SU-DHL-6 (cell line): Measurements from ENCODE around the gene TASOR2.

Experiments
- H2AFZ ChIP-seq: fragments of 200-600 bp; sonication (generic); 2 replicates; pipeline ENCODE4 v1.6.1; 2014; ENCODE audit warnings: low read depth, mild to moderate bottlenecking, moderate library complexity, mixed read lengths, antibody characterized with exemption, low read length; ENCODE audit not compliant: severe bottlenecking
- H3F3A ChIP-seq: fragments of 200-600 bp; shearing (Covaris generic); 2 replicates; pipeline ENCODE4 v1.6.0; 2016; ENCODE audit warnings: antibody characterized with exemption, mild to moderate bottlenecking; ENCODE audit not compliant: insufficient read depth
- H3K27ac ChIP-seq: fragments of 200-600 bp; sonication (generic); 2 replicates; pipeline ENCODE4 v1.5.1; 2016; ENCODE audit warnings: low read depth, mild to moderate bottlenecking, low read length, moderate library complexity, mixed read lengths
- H3K27me3 ChIP-seq: fragments of 200-600 bp; sonication (generic), shearing (Covaris generic); 2 replicates; pipeline ENCODE4 v1.6.0; 2014; ENCODE audit warnings: mild to moderate bottlenecking, low read length
- H3K36me3 ChIP-seq: fragments of 200-600 bp; sonication (generic); 2 replicates; pipeline ENCODE4 v1.6.1; 2014; ENCODE audit warnings: mild to moderate bottlenecking, low read length, mixed read lengths
- H3K4me2 ChIP-seq: fragments of 300-600, 200-600 bp; shearing (Covaris generic), sonication (generic); 2 replicates; pipeline ENCODE4 v1.6.0; 2014; ENCODE audit warnings: low read length, low read depth, mild to moderate bottlenecking; ENCODE audit not compliant: poor library complexity, severe bottlenecking
- H3K4me3 ChIP-seq: fragments of 200-600 bp; sonication (generic); 2 replicates; pipeline ENCODE4 v1.5.1; 2014; ENCODE audit warnings: antibody characterized with exemption, low read length, mild to moderate bottlenecking, mixed read lengths; ENCODE audit not compliant: insufficient read depth, poor library complexity, severe bottlenecking
- H3K79me2 ChIP-seq: fragments of 200-600 bp; sonication (generic); 2 replicates; pipeline ENCODE4 v1.6.1; 2014; ENCODE audit warnings: mild to moderate bottlenecking, low read length, moderate library complexity; ENCODE audit not compliant: insufficient read depth
- H3K9ac ChIP-seq: fragments of 200-600 bp; sonication (generic); 2 replicates; pipeline ENCODE4 v1.7.0; 2014; ENCODE audit warnings: mild to moderate bottlenecking, low read length
- H3K9me2 ChIP-seq: fragments of 200-600 bp; sonication (generic); replicated peaks from 2 replicates; pipeline ENCODE4 v1.6.1; 2014; ENCODE audit warnings: low read length; ENCODE audit not compliant: insufficient read depth
- H3K9me3 ChIP-seq: fragments of 200-600 bp; sonication (generic); 2 replicates; pipeline ENCODE4 v1.6.1; 2014; ENCODE audit warnings: low read length, mixed read lengths; ENCODE audit not compliant: insufficient read depth
- H4K20me1 ChIP-seq: fragments of 200-600 bp; sonication (generic); 2 replicates; pipeline ENCODE4 v1.6.1; 2014; ENCODE audit warnings: low read depth, mild to moderate bottlenecking, antibody characterized with exemption, low read length, moderate library complexity, mixed read lengths
- EZH2phosphoT487 ChIP-seq: fragments of 200-600 bp; sonication (generic), shearing (Covaris generic); conservative IDR thresholded peaks from 2 replicates; pipeline ENCODE4 v1.6.1; 2018; ENCODE audit warnings: mild to moderate bottlenecking, antibody characterized with exemption, low read length, moderate library complexity, mixed read lengths
- TF ChIP-seq, protein P1 (sequence below): fragments of 200-600 bp; sonication (generic); IDR thresholded peaks from one replicate; pipeline ENCODE4 v1.5.1; 2017; ENCODE audit warnings: antibody characterized with exemption, mild to moderate bottlenecking, low read length, moderate library complexity; ENCODE audit not compliant: insufficient read depth, poor library complexity, severe bottlenecking

The TASOR2 gene

DNA sequence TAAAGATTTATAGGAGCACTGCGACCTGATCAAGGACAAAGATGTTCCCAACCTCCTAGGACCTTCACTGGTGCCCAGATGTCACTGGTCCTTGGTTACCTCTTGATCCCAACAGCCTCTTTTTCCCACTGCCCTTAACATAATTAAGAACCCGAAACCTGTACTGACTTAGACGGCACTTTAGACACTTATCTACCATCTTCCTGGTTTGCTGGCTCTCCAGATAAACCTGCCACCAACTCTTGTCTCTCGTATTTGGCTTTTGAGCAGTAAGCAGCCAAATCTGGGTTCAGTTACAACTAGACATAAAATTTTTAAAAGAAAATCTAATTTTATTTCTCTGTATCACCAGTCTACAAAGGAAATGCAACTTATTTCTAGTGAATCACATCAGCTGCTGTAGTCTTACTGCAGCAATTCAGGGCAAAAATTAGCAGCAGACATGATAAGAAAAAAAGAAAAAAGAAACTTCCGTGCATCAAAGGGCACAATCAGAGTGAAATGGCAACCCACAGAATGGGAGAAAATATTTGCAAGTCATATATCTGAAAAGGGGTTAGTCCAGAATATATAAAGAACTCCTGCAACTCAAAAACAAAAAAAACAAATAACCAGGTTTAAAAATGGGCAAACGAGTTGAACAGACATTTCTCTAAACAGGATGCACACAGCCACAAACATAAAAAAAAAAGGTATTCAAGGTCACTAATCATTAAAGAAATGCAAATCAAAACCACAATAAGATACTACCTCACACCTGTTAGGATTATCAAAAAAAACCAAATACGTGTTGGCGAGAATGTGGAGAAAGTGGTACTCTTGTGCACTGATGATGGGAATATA is 27.7 kb upstream of the TASOR2 start:
- no peak overlapping the region for H2AFZ ChIP-seq
- peak overlapping the region; percentile 68 for H3K4me2 ChIP-seq
- no peaks in the 10 kb centered on the region for H3K9me3 ChIP-seq
- H3K36me3 ChIP-seq, result no peaks in the 10 kb centered on the region
- no peaks in the 10 kb centered on the region for H3K27me3 ChIP-seq
- peak overlapping the region; percentile 56 for H3K9ac ChIP-seq
- TF ChIP-seq, protein P1, sequence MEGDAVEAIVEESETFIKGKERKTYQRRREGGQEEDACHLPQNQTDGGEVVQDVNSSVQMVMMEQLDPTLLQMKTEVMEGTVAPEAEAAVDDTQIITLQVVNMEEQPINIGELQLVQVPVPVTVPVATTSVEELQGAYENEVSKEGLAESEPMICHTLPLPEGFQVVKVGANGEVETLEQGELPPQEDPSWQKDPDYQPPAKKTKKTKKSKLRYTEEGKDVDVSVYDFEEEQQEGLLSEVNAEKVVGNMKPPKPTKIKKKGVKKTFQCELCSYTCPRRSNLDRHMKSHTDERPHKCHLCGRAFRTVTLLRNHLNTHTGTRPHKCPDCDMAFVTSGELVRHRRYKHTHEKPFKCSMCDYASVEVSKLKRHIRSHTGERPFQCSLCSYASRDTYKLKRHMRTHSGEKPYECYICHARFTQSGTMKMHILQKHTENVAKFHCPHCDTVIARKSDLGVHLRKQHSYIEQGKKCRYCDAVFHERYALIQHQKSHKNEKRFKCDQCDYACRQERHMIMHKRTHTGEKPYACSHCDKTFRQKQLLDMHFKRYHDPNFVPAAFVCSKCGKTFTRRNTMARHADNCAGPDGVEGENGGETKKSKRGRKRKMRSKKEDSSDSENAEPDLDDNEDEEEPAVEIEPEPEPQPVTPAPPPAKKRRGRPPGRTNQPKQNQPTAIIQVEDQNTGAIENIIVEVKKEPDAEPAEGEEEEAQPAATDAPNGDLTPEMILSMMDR, result no peak
- no peak for TF ChIP-seq EZH2phosphoT487
- no peaks in the 10 kb centered on the region for H3K9me2 ChIP-seq
- peak overlapping the region; percentile 98 for H3K27ac ChIP-seq
- H4K20me1 ChIP-seq, result no peaks in the 10 kb centered on the region
- H3K79me2 ChIP-seq, result peaks cover 31% of the 10 kb centered on the region
- peak overlapping the region; percentile 35 for H3K4me3 ChIP-seq
- peaks cover 58% of the 10 kb centered on the region for H3F3A ChIP-seq

DNA sequence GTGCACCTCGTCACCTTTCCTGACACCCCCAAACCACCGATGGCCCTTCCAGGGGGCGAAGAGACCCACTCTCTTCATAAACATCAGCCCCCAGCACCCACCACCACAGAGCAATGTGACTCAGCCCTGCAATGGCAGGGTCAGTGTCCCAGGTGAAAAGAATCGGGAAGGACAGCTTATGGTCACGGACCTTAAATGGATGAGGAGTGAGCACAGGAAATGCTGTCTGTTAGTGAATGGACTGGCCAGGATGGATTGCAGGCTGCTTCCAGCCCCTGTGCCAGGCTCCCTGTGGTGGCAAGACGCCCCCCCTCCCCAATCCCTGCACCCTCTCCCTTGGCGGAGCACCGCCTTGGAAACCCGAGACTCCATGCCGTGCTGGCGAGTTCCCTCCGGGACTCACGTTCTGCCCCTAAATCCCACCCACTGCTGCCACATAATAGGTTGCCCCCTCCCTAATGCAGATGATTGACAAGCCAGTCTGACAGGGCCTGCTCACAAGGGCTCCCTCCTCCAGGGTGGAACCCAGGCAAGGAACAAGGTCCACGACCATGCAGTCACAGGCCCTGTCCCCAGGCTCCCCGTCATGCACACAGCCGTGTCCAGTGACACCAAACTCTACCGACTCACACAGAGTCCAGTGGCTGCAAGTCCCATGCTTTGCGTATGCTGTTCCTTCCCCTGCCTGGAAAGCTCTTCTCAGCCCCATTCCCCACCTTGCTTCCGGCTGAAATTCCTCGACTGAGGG is 25.6 kb upstream of the TASOR2 start:
- Histone ChIP-seq H3K9me3 (no peaks in the 10 kb centered on the region), H3K36me3 (no peaks in the 10 kb centered on the region), H4K20me1 (no peaks in the 10 kb centered on the region), H3K4me2 (peak overlapping the region; percentile 68), H3K79me2 (peaks cover 48% of the 10 kb centered on the region), H3K27ac (peak overlapping the region; percentile 98), H3K9ac (peak overlapping the region; percentile 44; the same call in 1 of the 2 replicates), H3K4me3 (no peak overlapping the region), H3K27me3 (no peaks in the 10 kb centered on the region), H3K9me2 (no peaks in the 10 kb centered on the region), H2AFZ (no peak overlapping the region), H3F3A (peaks cover 61% of the 10 kb centered on the region)
- TF ChIP-seq, protein P1, result no peak
- TF ChIP-seq EZH2phosphoT487, result no peak

DNA sequence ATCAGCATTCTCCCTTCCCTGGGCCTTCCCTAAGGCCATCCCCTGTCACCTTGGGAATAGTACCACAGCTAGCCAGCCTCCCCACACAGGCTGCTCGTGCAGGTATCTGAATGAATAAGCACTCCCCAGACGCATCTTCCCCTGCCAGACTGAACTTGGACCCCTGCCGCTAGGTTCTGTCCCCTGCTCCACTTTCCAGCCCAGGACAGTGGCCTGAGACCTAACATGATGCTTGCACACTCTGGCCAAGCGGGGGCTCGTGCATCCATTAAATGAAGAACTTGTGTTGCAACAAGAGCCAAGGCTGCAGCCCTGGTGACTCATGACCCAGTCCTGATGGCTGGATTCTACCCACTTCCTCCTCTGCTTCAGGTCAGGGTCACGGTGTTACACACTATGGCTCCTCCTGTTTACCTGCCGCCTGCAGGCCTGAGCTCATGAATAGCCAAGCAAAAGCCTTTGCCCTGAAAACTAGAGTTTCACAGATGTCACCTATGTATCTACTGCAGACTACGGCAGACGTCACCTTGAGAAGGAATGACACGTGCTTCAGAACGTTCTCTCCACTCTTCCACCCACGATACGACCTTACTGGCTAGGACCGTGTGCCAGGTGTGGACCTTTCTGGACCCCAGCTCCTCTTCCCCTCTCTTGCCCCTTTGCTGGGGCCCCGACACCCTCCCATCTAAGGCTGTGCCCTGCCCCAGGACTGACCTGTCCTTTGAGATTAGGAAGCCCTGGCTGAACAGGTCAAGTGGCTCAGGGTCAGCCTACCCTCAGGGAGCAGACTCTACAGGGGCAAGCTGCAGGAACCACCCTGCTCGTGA is 24.7 kb upstream of the TASOR2 start:
- peaks cover 52% of the 10 kb centered on the region for H3K79me2 ChIP-seq
- H3K9me3 ChIP-seq, result no peaks in the 10 kb centered on the region
- H3K9me2 ChIP-seq, result no peaks in the 10 kb centered on the region
- H3K9ac ChIP-seq, result peak overlapping the region; percentile 44
- H3K27me3 ChIP-seq, result no peaks in the 10 kb centered on the region
- no peak for TF ChIP-seq EZH2phosphoT487
- TF ChIP-seq, protein P1, result no peak
- peak overlapping the region; percentile 68 for H3K4me2 ChIP-seq
- no peak overlapping the region for H2AFZ ChIP-seq
- H3K4me3 ChIP-seq, result no peak overlapping the region
- peaks cover 54% of the 10 kb centered on the region for H3F3A ChIP-seq
- no peaks in the 10 kb centered on the region for H4K20me1 ChIP-seq
- H3K27ac ChIP-seq, result peak overlapping the region; percentile 98
- H3K36me3 ChIP-seq, result no peaks in the 10 kb centered on the region
